Activated CD4-positive, CD25-positive, alpha-beta regulatory T cell treated with anti-CD3 and anti-CD28 coated beads, Interleukin-2, amount 50 U/mL, for 16 hours (primary cell): Measurements from ENCODE around the gene ACKR4.
"Not testable (repeated sequence)": the region's sequence is repeated elsewhere in the genome, so short reads cannot be mapped to it uniquely, and the experiment has no call there.

ENCODE experiments used
- DNase-seq: peaks from one replicate; pipeline ENCODE4 v3.0.0-alpha.2; 2020; ENCODE audit warnings: low read depth, low spot score

Gene ACKR4

DNA sequence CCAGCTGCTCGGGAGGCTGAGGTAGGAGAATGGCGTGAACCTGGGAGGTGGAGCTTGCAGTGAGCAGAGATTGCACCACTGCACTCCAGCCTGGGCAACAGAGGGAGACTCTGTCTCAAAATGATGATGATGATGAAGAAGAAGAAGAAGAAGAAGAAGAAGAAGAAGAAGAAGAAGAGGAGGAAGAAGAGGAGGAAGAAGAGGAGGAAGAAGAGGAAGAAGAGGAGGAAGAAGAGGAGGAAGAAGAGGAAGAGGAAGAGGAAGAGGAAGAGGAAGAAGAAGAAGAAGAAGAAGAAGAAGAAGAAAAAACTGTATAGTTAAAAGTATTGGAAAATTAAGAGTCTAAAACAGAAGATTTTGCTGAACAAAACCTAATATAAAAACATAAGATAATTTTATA lies 44.4 kb downstream of the ACKR4 start:
- DNase-seq, result not testable (repeated sequence)

DNA sequence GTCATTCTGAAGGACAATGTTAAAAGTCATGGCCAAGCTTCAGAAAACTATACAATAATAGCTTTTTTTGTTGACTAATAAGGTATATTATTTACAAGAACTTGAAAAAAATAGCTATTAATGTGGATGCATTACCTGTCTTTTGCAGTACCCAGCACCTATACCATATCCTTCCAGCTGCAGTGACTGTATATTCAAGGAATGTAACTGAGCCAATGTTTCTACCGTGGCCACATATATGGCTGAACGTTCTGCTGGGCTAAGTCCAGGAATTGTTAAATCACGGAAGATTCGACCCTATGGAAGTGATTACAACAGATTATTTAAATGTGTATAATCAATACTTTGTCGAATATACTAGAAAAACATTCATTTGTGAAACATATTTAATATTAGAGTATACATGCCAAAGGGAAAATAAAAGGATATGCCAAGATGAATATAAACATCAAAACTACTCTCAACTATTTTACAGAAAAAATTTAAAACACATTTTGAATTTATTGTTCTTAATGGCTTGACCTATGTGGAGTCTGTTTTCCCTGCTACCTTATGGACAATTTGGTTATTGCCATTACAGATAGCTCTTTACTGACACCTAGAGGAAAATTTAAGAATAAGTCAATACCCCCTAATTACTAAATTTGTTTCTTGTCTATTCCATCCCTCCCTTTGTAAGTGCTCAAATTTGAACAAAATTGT lies 44.9 kb downstream of the ACKR4 start:
- no peak for DNase-seq

DNA sequence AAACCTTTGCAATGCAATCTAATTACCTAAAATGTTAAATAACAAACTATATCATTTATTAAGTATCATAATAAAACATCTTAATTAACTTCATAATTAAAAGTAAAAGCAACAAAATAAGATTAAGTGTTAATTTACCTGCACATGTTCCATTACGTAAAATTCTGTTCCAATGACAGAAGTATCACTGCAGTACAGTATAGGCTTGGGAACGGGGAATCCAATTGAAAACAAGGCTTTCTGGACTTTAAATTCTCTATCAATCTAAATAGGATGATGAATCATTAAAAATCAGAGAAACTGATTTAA lies 45.4 kb downstream of the ACKR4 start:
- DNase-seq, result no peak

DNA sequence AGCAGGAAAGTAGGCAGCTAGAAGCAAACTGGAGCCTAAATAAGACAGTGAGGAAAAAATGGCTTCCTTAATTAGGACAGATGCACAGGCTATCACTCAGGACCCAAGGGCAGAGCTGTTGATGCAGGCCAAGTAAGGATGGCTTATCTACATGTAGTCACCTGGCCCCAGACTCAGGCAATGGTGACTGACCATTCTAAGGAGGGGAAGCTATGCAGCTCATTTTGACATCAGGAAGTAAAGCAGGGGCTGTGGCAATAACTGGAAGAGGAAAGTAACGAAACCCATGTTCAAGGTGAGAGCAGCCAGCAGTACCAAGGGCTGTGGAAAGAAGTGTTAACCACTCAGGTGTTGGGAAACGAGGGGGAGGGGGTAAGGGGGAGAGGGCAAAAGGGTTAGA lies 46.3 kb downstream of the ACKR4 start:
- DNase-seq, result no peak

DNA sequence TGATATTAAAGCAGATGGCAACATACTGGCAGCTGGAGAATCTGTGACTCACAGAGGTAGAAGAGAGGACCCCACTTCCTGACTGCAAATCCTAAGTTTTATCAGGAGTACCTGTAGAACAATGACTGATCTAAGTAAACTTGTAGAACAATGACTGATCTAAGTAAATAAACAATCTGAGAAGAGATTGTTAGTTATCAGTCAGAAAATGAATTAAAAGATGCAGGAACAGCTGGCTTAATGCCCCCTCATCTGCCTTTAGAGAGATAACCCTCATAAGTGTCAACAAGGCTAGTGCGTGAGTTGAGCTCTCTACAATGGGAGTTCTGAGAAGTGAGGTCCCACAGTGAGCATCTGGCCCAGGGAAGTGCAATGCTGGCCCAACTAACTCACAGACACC lies 48.0 kb downstream of the ACKR4 start:
- no peak for DNase-seq

DNA sequence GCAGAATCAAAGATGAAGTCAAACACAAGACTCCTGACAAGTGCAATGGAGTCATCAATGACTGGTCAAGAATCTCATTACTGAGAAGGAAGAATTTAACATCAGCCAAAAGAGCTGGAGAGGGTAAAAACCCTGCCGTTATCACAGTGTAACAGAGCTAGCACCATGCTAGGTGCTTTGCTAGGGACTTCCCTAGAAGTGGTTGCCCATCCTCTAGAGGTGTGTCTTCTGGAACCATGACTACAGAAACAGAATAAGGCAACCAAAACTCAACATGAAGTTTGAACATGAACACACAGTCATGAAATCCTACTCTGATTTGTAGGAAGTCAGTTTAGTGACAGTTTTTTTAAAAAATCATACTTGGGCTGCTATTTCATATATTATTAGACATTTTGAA lies 53.1 kb downstream of the ACKR4 start:
- no peak for DNase-seq
